Muscle of leg (tissue), 11 donors: ENCODE results near the gene AUH. TPM values are rescaled to one million over a fixed set of nuclear protein-coding genes. Genes with fewer than 3 reads are reported as not detected.

Source experiments
- DNase-seq: peaks from one replicate; pipeline ENCODE4 v3.0.0; 2013
- H3K27ac ChIP-seq: one replicate; pipeline ENCODE4 v1.5.1; 2013; ENCODE audit warnings: mild to moderate bottlenecking, low read length, control low read depth
- H3K27me3 ChIP-seq: one replicate; pipeline ENCODE4 v1.6.1; 2013; ENCODE audit warnings: low read length; ENCODE audit not compliant: control insufficient read depth, insufficient read depth
- H3K36me3 ChIP-seq: one replicate; pipeline ENCODE4 v1.6.1; 2013; ENCODE audit warnings: low read length; ENCODE audit not compliant: control insufficient read depth, insufficient read depth
- H3K4me1 ChIP-seq: one replicate; pipeline ENCODE4 v1.6.1; 2013; ENCODE audit warnings: low read length; ENCODE audit not compliant: control insufficient read depth, insufficient read depth
- H3K4me3 ChIP-seq: one replicate; pipeline ENCODE4 v1.5.1; 2013; ENCODE audit warnings: low read length, control low read depth
- H3K9me3 ChIP-seq: replicated peaks from 2 replicates; pipeline ENCODE4 v1.6.1; 2013; ENCODE audit warnings: low read depth, low read length; ENCODE audit not compliant: control insufficient read depth
- WGBS: methylation state at CpG from one replicate; pipeline ENCODE4 v1.1.5; 2013; ENCODE audit warnings: missing lambda C conversion rate; ENCODE audit not compliant: insufficient coverage; 5-methylcytosine and 5-hydroxymethylcytosine counted together
- polyA plus RNA-seq, 8 donors: library from polyadenylated mRNA; unstranded; fragments of 120-200 nt; gene quantifications; one replicate each; pipeline versions ENCODE4 v1.2.1 to v1.2.3, GENCODE V29; 2013; ENCODE audit warnings: inconsistent platforms in 1 of 8, low replicate concordance in 1 of 8; ENCODE audit not compliant: insufficient read length in 8 of 8, insufficient read depth in 1 of 8
- total RNA-seq: library from RNA; stranded (reverse); fragments of 120-200 nt; gene quantifications from one replicate; pipeline ENCODE4 v1.2.4, GENCODE V29; 2013

The AUH gene
- total and polyA plus RNA-seq, 9 donors: 9.5 to 16.0 (median 12.7) TPM

- DNase-seq: no peak
- H3K4me1 ChIP-seq: no peaks in the 10 kb centered on the region
- H3K36me3 ChIP-seq: peaks cover 2% of the 10 kb centered on the region
- H3K27me3 ChIP-seq: no peaks in the 10 kb centered on the region
- WGBS: no CpG with 5 or more reads among the region's 2 CpGs
- H3K27ac ChIP-seq: no peak overlapping the region
- no peaks in the 10 kb centered on the region for H3K9me3 ChIP-seq
- H3K4me3 ChIP-seq: no peak overlapping the region
Measured at GRCh38 chr9:91243029-91243428, 118.7 kb downstream of the AUH start.

GRCh38 chr9:91241909-91242308 is 119.8 kb downstream of the AUH start:
- Histone ChIP-seq H3K4me3 (no peak overlapping the region), H3K4me1 (no peaks in the 10 kb centered on the region), H3K9me3 (no peaks in the 10 kb centered on the region), H3K27ac (no peak overlapping the region), H3K27me3 (no peaks in the 10 kb centered on the region), H3K36me3 (peaks cover 2% of the 10 kb centered on the region)
- DNase-seq: no peak
- 79% methylated on average over 4 of the region's 4 CpGs for WGBS

GRCh38 chr9:91240596-91241165 is 121.0 kb downstream of the AUH start:
- Histone ChIP-seq H3K27ac (no peak overlapping the region), H3K4me3 (no peak overlapping the region), H3K9me3 (no peaks in the 10 kb centered on the region), H3K27me3 (no peaks in the 10 kb centered on the region), H3K4me1 (no peaks in the 10 kb centered on the region), H3K36me3 (peaks cover 2% of the 10 kb centered on the region)
- WGBS: no CpG with 5 or more reads among the region's 3 CpGs
- no peak for DNase-seq

GRCh38 chr9:91239367-91240111 is 122.2 kb downstream of the AUH start:
- H3K27me3 ChIP-seq: no peaks in the 10 kb centered on the region
- H3K4me3 ChIP-seq: no peak overlapping the region
- no peaks in the 10 kb centered on the region for H3K9me3 ChIP-seq
- H3K36me3 ChIP-seq: peaks cover 2% of the 10 kb centered on the region
- no peak overlapping the region for H3K27ac ChIP-seq
- no peaks in the 10 kb centered on the region for H3K4me1 ChIP-seq
- no CpG with 5 or more reads among the region's 5 CpGs for WGBS
- no peak for DNase-seq

- Histone ChIP-seq H3K4me3 (no peak overlapping the region), H3K36me3 (no peaks in the 10 kb centered on the region), H3K27me3 (no peaks in the 10 kb centered on the region), H3K4me1 (no peaks in the 10 kb centered on the region), H3K9me3 (no peaks in the 10 kb centered on the region), H3K27ac (no peak overlapping the region)
- WGBS: no CpG with 5 or more reads among the region's 2 CpGs
- DNase-seq: no peak
Measured at GRCh38 chr9:91234523-91234922, 127.2 kb downstream of the AUH start.

- no CpG with 5 or more reads among the region's 2 CpGs for WGBS
Measured at GRCh38 chr9:91231619-91232018, 130.1 kb downstream of the AUH start.

GRCh38 chr9:91223000-91223399 is 138.7 kb downstream of the AUH start:
- Histone ChIP-seq H3K27ac (peak overlapping the region; percentile 29), H3K27me3 (no peaks in the 10 kb centered on the region), H3K36me3 (peaks cover 8% of the 10 kb centered on the region), H3K4me1 (peaks cover 4% of the 10 kb centered on the region), H3K9me3 (no peaks in the 10 kb centered on the region), H3K4me3 (no peak overlapping the region)
- 89% methylated on average over 3 of the region's 5 CpGs for WGBS
- no peak for DNase-seq

More at GRCh38 chr9:91231619-91232018, 130.1 kb downstream of the AUH start:
- no peaks in the 10 kb centered on the region for H3K27me3 ChIP-seq
- no peak overlapping the region for H3K27ac ChIP-seq
- DNase-seq: no peak
- no peaks in the 10 kb centered on the region for H3K36me3 ChIP-seq
- H3K4me1 ChIP-seq: no peaks in the 10 kb centered on the region
- no peaks in the 10 kb centered on the region for H3K9me3 ChIP-seq
- no peak overlapping the region for H3K4me3 ChIP-seq

GRCh38 chr9:91222457-91222856 is 139.3 kb downstream of the AUH start:
- 93% methylated on average over 3 of the region's 6 CpGs for WGBS
- Histone ChIP-seq H3K27ac (peak overlapping the region; percentile 29), H3K9me3 (no peaks in the 10 kb centered on the region)

GRCh38 chr9:91221332-91221731 is 140.4 kb downstream of the AUH start:
- H3K4me1 ChIP-seq: peaks cover 4% of the 10 kb centered on the region
- WGBS: 90% methylated on average over 1 of the region's 6 CpGs
- DNase-seq: no peak
- H3K36me3 ChIP-seq: peaks cover 8% of the 10 kb centered on the region
- H3K4me3 ChIP-seq: no peak overlapping the region
- no peak overlapping the region for H3K27ac ChIP-seq
- H3K9me3 ChIP-seq: no peaks in the 10 kb centered on the region
- no peaks in the 10 kb centered on the region for H3K27me3 ChIP-seq

More at GRCh38 chr9:91222457-91222856, 139.3 kb downstream of the AUH start:
- peaks cover 8% of the 10 kb centered on the region for H3K36me3 ChIP-seq
- H3K27me3 ChIP-seq: no peaks in the 10 kb centered on the region
- H3K4me1 ChIP-seq: peaks cover 4% of the 10 kb centered on the region
- H3K4me3 ChIP-seq: no peak overlapping the region
- DNase-seq: no peak

GRCh38 chr9:91220491-91221135 is 141.1 kb downstream of the AUH start:
- Histone ChIP-seq H3K27me3 (no peaks in the 10 kb centered on the region), H3K4me3 (no peak overlapping the region), H3K4me1 (peaks cover 4% of the 10 kb centered on the region), H3K36me3 (peaks cover 11% of the 10 kb centered on the region), H3K9me3 (no peaks in the 10 kb centered on the region), H3K27ac (no peak overlapping the region)
- WGBS: 91% methylated on average over 7 of the region's 12 CpGs
- DNase-seq: no peak
